GM18907 (cell line): ENCODE measurements around the gene PTH2.
"Not testable (repeated sequence)": the region's sequence is repeated elsewhere in the genome, so short reads cannot be mapped to it uniquely, and the experiment has no call there.

Experiments
- ATAC-seq: cut with Tn5 transposase; IDR thresholded peaks from one replicate; pipeline ENCODE4 v1.9.1; 2021; ENCODE audit warnings: mild to moderate bottlenecking, moderate library complexity; ENCODE audit not compliant: unreplicated experiment

Gene PTH2, protein sequence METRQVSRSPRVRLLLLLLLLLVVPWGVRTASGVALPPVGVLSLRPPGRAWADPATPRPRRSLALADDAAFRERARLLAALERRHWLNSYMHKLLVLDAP

DNA sequence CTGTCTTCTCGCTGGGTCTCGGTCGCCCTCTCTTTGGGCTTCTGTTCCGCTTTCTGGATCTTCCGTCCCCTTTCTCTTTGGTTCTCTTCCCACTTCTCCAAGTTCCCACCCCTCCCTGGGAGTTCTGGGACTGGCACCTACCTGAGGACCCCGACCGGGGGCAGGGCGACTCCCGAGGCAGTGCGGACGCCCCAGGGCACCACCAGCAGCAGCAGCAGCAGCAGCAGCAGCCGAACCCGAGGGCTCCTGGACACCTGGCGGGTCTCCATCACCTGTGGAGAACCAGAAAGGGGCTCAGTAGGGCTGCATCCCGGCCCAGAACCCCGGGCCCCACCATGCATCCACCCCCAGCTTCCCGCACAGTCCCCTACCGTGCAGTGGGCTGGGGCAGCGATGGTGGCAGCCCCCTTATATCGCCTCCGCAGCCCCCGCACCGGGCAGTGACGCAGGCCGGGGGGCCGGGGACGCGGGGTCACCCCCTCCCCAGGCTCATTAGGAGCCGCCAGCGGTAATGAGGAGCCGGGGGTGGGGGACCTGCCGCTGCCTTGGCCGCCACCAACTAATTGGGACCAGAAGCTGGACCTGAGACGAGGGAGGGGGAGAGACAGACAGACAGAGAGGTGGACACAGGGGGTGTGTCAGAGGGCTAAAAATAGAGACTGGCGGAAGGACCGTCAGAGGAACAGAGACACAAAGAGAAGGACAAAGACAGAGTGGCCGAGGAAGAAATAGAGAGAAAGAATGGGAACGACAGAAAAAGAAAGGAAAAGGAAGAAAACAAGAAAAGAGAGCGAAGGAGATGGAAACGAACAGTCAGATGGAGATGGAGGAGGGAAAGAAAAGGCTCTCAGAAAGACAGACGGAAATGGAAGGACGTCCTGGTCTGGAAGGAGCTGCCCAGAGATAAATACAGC lies at the start of gene PTH2:
TSS of gene PTH2 (minus strand) at position 371 of the 914 bp plus-strand sequence. CDS start at position 269, 102 bp downstream.
- no peak for ATAC-seq

DNA sequence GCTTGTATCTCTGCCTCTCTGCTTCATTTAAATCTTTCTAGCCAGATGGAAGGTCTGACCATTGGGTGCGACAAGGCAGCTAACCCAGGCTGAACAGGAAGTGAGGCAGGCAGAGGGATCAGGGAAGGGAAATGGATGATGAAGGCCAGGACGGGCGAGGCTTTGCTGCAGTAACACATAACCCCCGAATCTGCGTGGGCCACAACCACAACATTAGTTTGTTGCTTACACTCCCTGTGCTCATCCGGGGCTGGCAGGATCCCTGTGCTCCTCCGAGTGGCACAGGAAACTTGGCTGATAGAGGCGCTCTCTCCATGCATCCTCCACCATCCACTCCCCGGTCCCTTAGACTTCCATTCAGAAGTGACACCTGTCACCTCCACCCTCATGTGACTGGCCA lies 49.7 kb upstream of the PTH2 start:
- no peak for ATAC-seq

DNA sequence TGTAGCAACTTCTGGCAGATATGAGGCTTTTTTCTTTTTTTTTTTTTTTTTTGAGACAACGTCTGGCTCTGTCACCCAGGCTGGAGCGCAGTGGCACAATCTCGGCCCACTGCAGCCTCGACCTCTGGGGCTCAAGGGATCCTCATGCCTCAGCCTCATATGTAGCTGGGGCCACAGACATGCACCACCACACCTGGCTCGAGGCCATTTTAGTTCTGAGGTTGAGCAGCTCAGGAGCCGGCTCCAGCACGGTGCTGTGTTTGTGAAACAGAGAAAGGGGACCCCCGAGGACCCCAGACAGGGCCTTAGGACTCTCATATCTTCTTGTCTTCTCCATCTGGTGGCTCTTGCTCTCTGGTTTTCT lies 47.4 kb upstream of the PTH2 start:
- ATAC-seq: no peak

DNA sequence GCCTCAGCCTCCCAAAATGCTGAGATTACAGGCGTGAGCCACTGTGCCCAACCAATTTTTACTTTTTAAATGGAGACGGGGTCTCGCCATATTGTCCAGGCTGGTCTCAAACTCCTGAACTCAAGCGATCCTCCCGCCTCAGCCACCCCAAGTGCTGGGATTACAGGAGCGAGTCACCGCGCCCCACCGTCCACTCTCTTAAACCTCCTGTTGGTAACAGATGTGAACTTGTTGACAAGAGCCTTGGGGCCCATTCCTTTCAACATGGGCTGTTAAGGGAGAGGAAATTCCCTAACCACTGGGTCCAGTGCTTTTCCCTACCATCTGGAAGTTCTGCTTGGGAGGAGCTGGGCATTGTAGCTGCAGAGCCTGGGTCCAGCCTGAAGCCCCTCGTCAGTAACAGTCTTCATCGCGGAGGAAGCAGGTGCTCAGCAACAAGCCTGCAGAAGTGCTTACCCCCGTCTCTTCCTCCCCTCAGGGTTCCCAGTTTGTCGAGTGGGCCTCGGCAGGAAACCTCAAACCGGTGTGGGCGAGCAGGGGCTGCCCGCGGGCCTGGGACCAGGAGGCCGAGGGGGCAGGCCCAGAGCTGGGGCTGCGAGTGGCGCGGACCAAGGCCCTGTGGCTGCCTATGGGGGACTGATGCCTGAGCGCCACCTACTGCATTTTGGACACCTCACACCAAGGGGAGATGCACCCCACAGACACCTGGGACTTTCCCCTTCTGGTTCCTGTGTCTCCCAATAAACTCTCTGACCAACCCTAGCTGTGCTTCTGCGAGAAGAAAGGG lies 46.8 kb upstream of the PTH2 start:
- peak; percentile 48 for ATAC-seq

DNA sequence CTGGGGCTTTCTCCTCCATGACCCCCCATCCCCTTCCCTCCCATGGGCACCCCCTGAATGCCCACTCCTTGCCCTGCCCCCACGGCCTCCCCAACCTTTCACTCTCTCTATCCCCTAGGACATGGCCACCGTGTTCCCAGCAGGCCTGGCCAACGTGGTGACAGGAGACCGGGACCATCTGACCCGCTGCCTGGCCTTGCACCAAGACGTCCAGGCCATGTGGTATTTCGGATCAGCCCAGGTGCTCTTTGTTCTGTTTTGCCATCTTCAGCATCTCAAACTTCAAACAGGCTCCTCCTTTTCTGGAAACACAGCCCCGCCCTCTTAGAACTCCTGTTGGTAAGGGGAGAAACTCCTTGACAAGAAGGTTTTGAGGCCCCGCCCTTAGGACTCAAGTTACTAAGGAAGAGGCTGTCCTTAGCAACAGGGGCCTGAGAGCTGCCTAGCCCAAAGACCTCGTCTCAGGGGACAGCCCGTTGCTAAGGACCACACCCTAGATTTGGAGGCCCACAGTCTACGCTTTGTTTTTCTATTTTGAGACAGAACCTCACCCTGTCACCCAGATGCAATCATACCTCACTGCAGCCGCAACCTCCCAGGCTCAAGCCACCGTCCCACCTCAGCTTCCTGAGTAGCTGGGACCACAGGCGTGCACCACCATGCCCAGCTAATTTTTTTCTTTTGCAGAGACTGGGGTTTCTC lies 45.7 kb upstream of the PTH2 start:
- peak; percentile 53 for ATAC-seq

DNA sequence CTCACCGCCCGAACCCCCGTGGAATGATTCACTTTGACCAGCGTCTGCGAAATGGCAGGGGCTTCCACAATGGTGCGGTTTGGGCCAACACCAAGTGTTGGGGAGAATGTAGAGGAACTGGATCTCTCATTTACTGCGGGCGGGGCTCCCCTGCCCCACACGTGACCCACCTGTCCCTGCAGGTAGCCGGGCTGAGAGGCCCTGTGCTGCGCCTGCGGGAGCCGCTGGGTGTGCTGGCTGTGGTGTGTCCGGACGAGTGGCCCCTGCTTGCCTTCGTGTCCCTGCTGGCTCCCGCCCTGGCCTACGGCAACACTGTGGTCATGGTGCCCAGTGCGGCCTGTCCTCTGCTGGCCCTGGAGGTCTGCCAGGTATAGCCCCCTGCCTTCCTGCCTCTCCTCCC lies 45.0 kb upstream of the PTH2 start:
- ATAC-seq: no peak

DNA sequence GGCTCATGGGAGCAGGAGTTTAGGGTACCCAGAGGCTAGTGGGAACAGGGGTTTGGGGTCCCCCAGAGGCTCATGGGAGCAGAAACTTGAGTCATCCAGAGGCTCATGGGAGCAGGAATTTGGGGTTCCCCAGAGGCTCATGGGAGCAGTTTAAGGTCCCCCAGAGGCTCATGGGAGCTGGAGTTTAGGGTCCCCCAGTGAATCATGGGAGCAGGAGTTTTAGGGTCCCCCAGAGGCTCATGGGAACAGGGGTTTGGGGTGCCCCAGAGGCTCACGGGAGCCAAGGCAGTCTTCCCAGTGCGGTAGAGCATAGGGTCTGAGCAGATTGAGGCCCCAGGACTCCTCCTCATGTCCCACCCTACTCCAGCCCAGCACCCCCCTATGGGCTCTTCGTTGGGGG lies 42.1 kb upstream of the PTH2 start:
- no peak for ATAC-seq

DNA sequence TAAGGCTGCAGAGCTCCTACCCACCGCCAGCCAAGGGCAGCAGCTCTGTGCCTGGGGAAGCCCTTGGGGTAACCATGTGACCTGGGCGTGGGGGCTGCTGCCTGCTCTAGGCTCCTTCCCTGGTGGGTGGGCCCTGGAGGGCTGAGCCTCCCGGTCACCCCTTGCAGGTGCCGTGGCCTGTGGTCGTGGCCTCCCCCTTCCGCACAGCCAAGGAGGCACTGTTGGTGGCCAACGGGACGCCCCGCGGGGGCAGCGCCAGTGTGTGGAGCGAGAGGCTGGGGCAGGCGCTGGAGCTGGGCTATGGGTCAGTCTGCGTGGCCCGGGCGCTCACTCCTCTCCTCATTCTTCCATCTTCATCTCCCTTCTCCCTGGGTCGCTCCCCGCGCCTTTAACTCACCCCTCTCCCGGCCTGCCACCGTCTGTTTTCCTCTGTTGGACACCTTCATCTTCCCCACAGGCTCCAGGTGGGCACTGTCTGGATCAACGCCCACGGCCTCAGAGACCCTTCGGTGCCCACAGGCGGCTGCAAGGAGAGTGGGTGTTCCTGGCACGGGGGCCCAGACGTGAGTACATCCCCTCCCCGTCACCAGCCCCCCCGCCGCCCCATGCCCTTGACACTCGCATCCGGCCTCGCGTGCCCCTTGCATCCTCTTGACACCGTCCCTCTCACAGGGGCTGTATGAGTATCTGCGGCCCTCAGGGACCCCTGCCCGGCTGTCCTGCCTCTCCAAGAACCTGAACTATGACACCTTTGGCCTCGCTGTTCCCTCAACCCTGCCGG lies 40.9 kb upstream of the PTH2 start:
- ATAC-seq: no peak

DNA sequence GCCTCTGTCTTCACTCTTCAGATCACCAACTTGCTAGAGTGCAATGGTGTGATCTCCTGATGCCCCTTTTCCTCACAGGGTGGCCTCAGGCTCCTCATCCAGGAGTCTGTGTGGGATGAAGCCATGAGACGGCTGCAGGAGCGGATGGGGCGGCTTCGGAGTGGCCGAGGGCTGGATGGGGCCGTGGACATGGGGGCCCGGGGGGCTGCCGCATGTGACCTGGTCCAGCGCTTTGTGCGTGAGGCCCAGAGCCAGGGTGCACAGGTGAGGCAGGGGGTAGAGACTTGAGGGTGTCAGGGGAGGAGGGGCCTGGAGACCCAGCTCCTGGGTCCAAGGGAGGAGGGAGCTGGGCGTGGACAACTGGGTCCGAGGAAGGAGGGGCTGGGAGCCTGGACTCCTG lies 39.3 kb upstream of the PTH2 start:
- ATAC-seq: no peak

DNA sequence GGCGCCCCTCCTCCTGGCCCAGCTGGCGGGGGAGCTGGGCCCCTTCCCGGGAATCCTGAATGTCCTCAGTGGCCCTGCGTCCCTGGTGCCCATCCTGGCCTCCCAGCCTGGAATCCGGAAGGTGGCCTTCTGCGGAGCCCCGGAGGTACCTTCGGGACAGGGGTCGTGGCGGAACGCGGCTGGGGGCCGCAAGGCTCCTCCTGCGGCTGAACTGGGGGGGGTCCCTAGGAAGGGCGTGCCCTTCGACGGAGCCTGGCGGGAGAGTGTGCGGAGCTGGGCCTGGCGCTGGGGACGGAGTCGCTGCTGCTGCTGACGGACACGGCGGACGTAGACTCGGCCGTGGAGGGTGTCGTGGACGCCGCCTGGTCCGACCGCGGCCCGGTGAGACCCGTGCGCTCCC lies 38.4 kb upstream of the PTH2 start:
- ATAC-seq: no peak

DNA sequence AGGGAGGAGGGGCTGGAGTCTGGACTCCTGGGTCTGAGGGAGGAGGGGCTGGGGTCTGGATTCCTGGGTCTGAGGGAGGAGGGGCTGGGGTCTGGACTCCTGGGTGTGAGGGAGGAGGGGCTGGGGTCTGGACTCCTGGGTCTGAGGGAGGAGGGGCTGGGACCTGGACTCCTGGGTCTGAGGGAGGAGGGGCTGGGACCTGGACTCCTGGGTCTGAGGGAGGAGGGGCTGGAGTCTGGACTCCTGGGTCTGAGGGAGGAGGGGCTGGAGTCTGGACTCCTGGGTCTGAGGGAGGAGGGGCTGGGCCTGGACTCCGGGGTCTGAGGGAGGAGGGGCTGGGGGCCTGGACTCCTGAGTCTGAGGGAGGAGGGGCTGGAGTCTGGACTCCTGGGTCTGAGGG lies 37.9 kb upstream of the PTH2 start:
- ATAC-seq: not testable (repeated sequence)

DNA sequence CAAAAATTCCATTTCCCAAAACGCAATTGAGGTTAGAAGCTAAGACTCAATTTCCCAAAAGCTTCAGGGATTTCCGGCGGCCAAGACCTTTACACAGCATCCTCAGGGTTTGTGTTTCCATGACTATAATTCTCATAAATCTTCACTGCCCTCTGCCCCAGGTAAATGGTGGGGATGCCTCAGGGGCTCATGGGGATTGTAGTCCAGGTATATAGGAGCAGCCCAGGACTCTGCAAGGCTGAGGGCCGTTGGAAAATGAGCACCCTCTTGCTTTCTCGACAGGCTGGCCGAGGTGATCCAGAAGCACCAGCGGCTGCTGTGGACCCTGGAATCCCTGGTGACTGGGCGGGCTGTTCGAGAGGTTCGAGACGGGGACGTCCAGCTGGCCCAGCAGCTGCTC lies 36.1 kb upstream of the PTH2 start:
- ATAC-seq: no peak

DNA sequence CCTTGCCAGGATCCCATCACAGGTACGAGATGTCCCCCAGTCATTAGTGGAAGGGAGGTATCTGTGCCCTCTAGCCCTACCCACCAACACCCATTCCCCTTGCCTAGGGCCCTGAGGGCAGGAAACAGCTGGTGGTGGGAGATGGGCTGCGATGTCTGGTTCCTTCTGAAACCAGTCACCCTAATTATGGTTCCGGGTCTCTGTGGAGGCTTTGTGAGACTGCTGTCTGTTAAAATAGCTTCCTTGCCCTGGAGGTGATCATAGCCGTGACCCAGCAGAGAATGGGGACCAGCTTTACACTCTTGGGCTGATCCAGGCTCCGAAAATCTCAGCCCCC lies 35.3 kb upstream of the PTH2 start:
- ATAC-seq: no peak

DNA sequence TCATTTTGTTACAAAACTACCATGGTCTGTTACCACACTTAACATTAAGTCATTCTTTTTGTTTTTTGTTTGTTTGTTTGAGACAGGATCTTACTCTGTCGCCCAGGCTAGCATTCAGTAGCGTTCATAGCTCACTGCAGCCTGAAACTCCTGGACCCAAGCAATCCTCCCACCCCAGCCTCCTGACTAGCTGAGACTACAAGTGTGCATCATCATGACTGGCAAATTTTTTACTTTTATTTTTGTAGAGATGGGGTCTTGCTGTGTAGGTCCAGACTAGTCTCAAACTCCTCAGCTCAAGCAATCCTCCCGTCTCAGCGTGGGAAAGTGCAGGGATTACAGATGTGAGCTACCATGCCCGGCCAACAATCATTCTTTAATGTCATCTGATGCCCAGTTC lies 33.1 kb upstream of the PTH2 start:
- ATAC-seq: no peak

DNA sequence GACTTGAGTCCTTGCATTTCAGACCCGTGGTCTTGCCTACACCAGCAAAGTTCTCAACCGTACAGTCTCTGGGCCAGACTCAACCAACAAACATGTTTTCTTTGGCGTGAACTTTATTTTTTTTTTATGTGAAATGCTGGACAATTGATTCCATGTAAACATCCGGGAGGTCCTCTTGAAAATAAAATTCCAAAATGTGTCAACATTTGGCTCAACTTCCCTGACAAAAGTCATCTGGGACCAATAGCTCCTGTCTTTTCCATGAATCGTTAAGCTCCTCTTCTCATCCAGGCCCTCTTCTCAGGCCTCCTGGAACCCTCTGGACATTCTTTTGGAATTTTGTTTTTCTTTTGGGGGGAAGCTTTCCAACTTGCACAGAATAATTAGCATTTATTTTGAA lies 32.5 kb upstream of the PTH2 start:
- no peak for ATAC-seq

DNA sequence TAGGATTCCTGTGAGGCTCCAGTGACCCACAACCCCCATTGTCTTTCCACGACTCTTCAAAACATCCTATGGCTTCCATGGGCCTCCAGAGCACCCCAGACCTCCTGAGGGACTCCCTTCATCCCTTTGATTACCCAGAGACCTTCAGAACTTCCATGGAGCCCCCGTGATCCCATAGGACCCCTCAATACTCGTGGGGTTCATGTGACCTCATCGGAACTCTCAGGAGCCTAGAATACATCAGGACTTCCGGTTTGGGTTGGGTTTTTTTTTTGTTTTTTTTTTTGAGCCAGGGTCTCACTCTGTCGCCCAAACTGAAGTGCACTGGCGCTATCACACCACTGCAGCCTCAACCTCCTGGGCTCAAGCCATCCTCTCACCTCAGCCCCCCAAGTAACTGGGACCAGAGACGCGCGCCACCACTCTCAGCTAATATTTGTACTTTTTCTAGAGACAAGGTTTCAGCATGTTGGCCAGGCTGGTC lies 30.6 kb upstream of the PTH2 start:
- peak; percentile 3 for ATAC-seq

DNA sequence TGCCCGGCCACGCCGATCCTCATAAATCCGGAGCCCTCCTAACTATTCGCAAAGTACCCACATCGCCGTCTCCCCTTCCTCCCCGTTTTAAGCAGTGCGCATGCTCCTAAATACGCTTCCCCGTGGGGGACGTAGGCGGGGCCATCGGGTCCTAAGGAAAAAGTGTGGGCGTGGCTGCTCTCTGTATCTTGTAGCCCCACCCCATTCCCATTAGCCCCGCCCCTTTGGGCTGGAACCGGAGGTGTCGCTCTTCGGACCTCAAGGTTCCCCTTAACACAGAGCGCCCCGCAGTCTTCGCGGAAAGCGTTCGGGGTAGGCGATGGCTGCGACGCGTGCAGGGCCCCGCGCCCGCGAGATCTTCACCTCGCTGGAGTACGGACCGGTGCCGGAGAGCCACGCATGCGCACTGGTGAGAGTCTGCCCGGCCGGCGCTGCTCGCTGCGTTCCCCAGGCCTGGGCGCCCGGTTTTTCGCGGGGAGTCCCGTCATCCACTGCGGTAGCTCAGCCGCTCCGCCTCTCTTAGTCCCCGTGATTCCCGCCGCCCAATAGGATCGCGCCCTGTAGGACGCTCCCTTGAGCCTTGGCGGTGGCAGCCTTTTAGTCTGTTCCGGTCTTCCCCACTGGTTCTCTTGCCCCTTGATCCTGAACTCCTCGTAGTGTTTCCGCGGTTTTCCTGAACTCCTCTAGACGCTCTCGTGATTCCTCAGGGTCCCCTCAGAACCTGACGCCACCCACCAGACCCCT lies 29.9 kb upstream of the PTH2 start, which contains the start of gene ALDH16A1:
TSS of gene ALDH16A1 (plus strand) at position 213 of the 744 bp plus-strand sequence. CDS start at position 320, 107 bp downstream.
- peak; percentile 81 for ATAC-seq

DNA sequence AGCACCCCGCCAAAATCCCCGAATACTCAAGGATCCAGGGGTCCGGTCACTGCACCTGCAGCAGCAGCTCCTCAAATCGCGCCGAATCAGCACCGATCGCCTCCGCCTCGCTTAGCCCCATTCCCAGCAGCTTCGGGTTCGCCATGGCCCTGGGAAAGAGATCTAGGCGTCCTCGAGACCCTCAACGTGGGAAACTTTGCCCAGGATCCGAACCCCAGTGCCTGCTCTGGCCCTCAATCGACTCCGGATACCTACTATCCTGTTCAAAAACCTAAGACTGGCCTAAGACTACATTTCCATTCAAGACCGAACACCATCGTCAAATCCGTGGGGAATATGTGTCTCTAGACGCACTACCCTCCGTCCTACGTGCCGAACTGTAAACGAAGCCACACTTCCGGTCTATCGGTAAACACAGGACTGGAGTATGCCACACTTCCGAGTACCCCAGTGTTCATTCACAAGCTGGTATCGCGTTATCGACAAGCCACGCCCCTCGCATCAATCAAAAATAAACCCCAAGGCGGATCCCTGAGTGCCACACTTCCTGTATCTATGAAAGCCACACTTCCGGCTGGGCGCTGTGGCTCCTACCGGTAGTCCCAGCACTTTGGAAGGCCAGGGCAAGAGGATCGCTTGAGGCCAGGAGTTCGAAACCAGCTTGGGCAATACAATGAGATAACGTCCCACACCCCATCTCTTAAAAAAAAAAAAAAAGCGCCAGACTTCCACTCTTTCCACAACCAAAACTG lies 28.4 kb upstream of the PTH2 start, which contains the start of gene PIH1D1:
TSS of gene PIH1D1 (minus strand) at position 385 of the 752 bp plus-strand sequence. CDS start at position 145, 240 bp downstream.
- ATAC-seq: peak; percentile 59

DNA sequence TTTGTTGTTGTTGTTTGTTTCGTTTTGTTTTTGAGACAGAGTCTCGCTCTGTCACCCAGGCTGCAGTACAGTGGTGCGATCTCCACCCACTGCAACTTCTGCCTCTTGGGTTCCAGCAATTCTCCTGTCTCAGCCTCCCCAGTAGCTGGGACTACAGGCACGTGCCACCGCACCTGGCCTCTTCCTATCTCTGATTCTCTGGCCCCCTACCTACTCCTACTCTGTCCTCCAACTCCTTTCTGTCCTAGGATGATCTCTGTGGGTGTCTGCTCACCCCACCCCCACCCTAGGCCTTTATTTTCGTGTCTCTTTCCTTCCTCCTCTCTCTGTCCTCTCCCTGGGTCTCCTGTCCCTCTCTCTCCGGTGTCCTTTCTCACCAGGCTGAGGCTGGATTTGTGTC lies 27.2 kb upstream of the PTH2 start:
- no peak for ATAC-seq
